K562 (cell line): ENCODE data around the gene NAGS. TPM values are rescaled to one million over a fixed set of nuclear protein-coding genes. Genes with fewer than 3 reads are reported as not detected.

Experiments
- ATAC-seq: fragments of 200-7000 bp; cut with Tn5 transposase; 3 replicates; pipeline ENCODE4 v1.9.1; 2020; ENCODE audit warnings: moderate library complexity
- BruUV-seq: library from RNA; stranded (reverse); fragments of 400-500 nt; replicated peaks from 2 replicates; lab custom pipeline; 2021; lab: Mats Ljungman, UMichigan
- CTCF ChIA-PET: fragments of 300-600 bp; formaldehyde crosslinking; extraction: SDS; loops from one replicate; lab custom pipeline; 2021; ENCODE audit warnings: low intra/inter-chr PET ratio; lab: Yijun Ruan, JAX
- POLR2A ChIA-PET: fragments of 300-600, 350-650 bp; sonication (Branson Sonifier 250); formaldehyde crosslinking; extraction: SDS; loops from one replicate; lab custom pipeline; 2021; ENCODE audit warnings: antibody characterized with exemption, inconsistent platforms; lab: Yijun Ruan, JAX
- DNase-seq, 4 experiments: peaks; one replicate each; pipeline versions ENCODE4 v3.0.0 to v3.0.0-alpha.2; 2011 to 2018; ENCODE audit warnings: low spot score in 3 of 4, mixed read lengths in 3 of 4; ENCODE audit errors: extremely low read depth in 1 of 4
- FAIRE-seq: peaks from 2 replicates; lab custom pipeline; 2011; peaks lifted over from hg19 to GRCh38; lab: Jason Lieb, UNC
- H2AFZ ChIP-seq: 2 replicates; pipeline ENCODE4 v1.6.0; 2011; ENCODE audit warnings: low read depth, low read length, control low read depth, inconsistent platforms
- H3K27ac ChIP-seq: fragments of 200-600 bp; 3 replicates; pipeline ENCODE4 v1.8.0; 2011; ENCODE audit warnings: low read depth, mild to moderate bottlenecking, control low read depth, inconsistent platforms, low read length, moderate library complexity, mixed read lengths; ENCODE audit errors: extremely low read depth
- H3K27me3 ChIP-seq, 2 experiments: fragments of 300-600 bp in 1 of 2; 2 replicates in 1 of 2; 3 replicates in 1 of 2; pipeline versions ENCODE4 v1.6.0 to v1.8.0; 2011; ENCODE audit warnings: inconsistent platforms in 2 of 2, low read length in 2 of 2, mild to moderate bottlenecking in 1 of 2, mixed read lengths in 1 of 2, moderate library complexity in 1 of 2; ENCODE audit not compliant: control insufficient read depth in 2 of 2, insufficient read depth in 2 of 2
- H3K36me3 ChIP-seq: fragments of 300-600 bp; 3 replicates; pipeline ENCODE4 v1.8.0; 2011; ENCODE audit warnings: mild to moderate bottlenecking, low read length, inconsistent platforms; ENCODE audit not compliant: control insufficient read depth, insufficient read depth
- H3K4me1 ChIP-seq, 2 experiments: fragments of 200-600 bp in 1 of 2; replicated peaks in 1 of 2; 2 replicates in 1 of 2; 3 replicates in 1 of 2; pipeline versions ENCODE4 v1.5.1 to v1.8.0; 2011; ENCODE audit warnings: inconsistent platforms in 2 of 2, low read length in 2 of 2, mild to moderate bottlenecking in 1 of 2, mixed read lengths in 1 of 2, moderate library complexity in 1 of 2; ENCODE audit not compliant: control insufficient read depth in 2 of 2, insufficient read depth in 2 of 2
- H3K4me2 ChIP-seq: 2 replicates; pipeline ENCODE4 v1.6.1; 2011; ENCODE audit warnings: low read length, control low read depth, inconsistent platforms, mixed read lengths; ENCODE audit not compliant: insufficient read depth
- H3K4me3 ChIP-seq: fragments of 200-600 bp; sonication (generic), shearing (Covaris generic); 2 replicates; pipeline ENCODE4 v1.5.1; 2016; ENCODE audit warnings: control low read depth, inconsistent platforms
- H3K79me2 ChIP-seq: fragments of 200-600 bp; 3 replicates; pipeline ENCODE4 v1.8.0; 2011; ENCODE audit warnings: low read length, inconsistent platforms; ENCODE audit not compliant: control insufficient read depth, insufficient read depth
- H3K9ac ChIP-seq, 2 experiments: 2 replicates each; pipeline versions ENCODE4 v1.6.0 to v1.6.1; 2011; ENCODE audit warnings: low read depth in 2 of 2, low read length in 2 of 2, control low read depth in 1 of 2, inconsistent platforms in 1 of 2, mild to moderate bottlenecking in 1 of 2, mixed read lengths in 1 of 2; ENCODE audit not compliant: insufficient read depth in 1 of 2
- H3K9me1 ChIP-seq: one replicate; pipeline ENCODE4 v1.6.0; 2011; ENCODE audit warnings: inconsistent platforms, mild to moderate bottlenecking, low read length, moderate library complexity; ENCODE audit not compliant: control insufficient read depth, insufficient read depth
- H3K9me3 ChIP-seq: replicated peaks from 2 replicates; pipeline ENCODE4 v1.5.1; 2011; ENCODE audit warnings: low read depth, low read length, inconsistent platforms; ENCODE audit not compliant: control insufficient read depth, insufficient read depth
- H4K20me1 ChIP-seq: replicated peaks from 2 replicates; pipeline ENCODE4 v1.6.1; 2011; ENCODE audit warnings: low read length, inconsistent platforms, mixed read lengths; ENCODE audit not compliant: control insufficient read depth, insufficient read depth
- DEAF1 ChIP-seq: fragments of 450-650 bp; formaldehyde crosslinking; IDR thresholded peaks from 2 replicates; pipeline ENCODE4 v1.4.0; 2020; ENCODE audit warnings: mild to moderate bottlenecking, moderate library complexity
- EHMT2 ChIP-seq: fragments of 450-650 bp; IDR thresholded peaks from 2 replicates; pipeline ENCODE4 v1.6.1; 2018; ENCODE audit warnings: antibody characterized with exemption
- EP300 ChIP-seq: IDR thresholded peaks from 2 replicates; pipeline ENCODE4 v1.6.1; 2012; ENCODE audit warnings: low read length, improper control_type of control experiment
- GTF2F1 ChIP-seq: IDR thresholded peaks from 2 replicates; pipeline ENCODE4 v1.6.1; 2011; ENCODE audit warnings: low read depth, low read length, improper control_type of control experiment
- KHSRP ChIP-seq: fragments of 450-650 bp; IDR thresholded peaks from 2 replicates; pipeline ENCODE4 v1.6.1; 2017
- MTA1 ChIP-seq: fragments of 450-650 bp; IDR thresholded peaks from 2 replicates; pipeline ENCODE4 v1.6.1; 2017; ENCODE audit warnings: borderline replicate concordance
- NFE2L1 ChIP-seq: fragments of 450-650 bp; IDR thresholded peaks from 2 replicates; pipeline ENCODE4 v1.6.1; 2016; ENCODE audit warnings: missing genetic modification characterization, low read depth, mild to moderate bottlenecking, missing compliant biosample characterization, moderate library complexity, borderline replicate concordance
- NFRKB ChIP-seq: fragments of 450-650 bp; IDR thresholded peaks from 2 replicates; pipeline ENCODE4 v1.6.1; 2016; ENCODE audit warnings: low read depth
- POLR2H ChIP-seq: IDR thresholded peaks from 2 replicates; pipeline ENCODE4 v1.6.1; 2016; ENCODE audit warnings: missing genetic modification characterization, low read depth, mild to moderate bottlenecking, control low read depth, missing compliant biosample characterization, moderate library complexity
- RB1 ChIP-seq: fragments of 450-650 bp; IDR thresholded peaks from 2 replicates; pipeline ENCODE4 v1.6.1; 2017; ENCODE audit warnings: low read depth, mild to moderate bottlenecking
- SMARCB1 ChIP-seq: IDR thresholded peaks from 2 replicates; pipeline ENCODE4 v1.6.1; 2011; ENCODE audit warnings: improper control_type of control experiment, low read depth; ENCODE audit not compliant: insufficient read length
- SP1 ChIP-seq: sonication (generic); formaldehyde crosslinking; IDR thresholded peaks from 2 replicates; pipeline ENCODE4 v1.8.1; 2022; ENCODE audit warnings: mild to moderate bottlenecking, missing genetic modification reagents
- TAF1 ChIP-seq: IDR thresholded peaks from 2 replicates; pipeline ENCODE4 v1.6.1; 2011; ENCODE audit warnings: mild to moderate bottlenecking, low read length, moderate library complexity; ENCODE audit not compliant: insufficient read depth, control insufficient read depth, severe bottlenecking; ENCODE audit errors: extremely low read depth
- ZNF444 ChIP-seq: fragments of 250-450 bp; sonication (Bioruptor Pico); IDR thresholded peaks from 2 replicates; pipeline ENCODE4 v1.4.0; 2020; ENCODE audit warnings: mild to moderate bottlenecking, moderate library complexity
- ZNF77 ChIP-seq: fragments of 250-450 bp; sonication (Bioruptor Pico); IDR thresholded peaks from 2 replicates; pipeline ENCODE4 v1.5.0; 2020
- WGBS: fragments of 100-300 bp; shearing (Covaris generic); methylation state at CpG from one replicate; pipeline ENCODE4 v1.1.6; 2016; ENCODE audit warnings: low coverage, mixed read lengths; ENCODE audit not compliant: insufficient coverage; ENCODE audit errors: missing lambda C conversion rate; 5-methylcytosine and 5-hydroxymethylcytosine counted together
- in situ Hi-C: fragments of 300-500 bp; cut with MboI; formaldehyde crosslinking; loops from 4 replicates; pipeline ENCODE4 v1.15.0; 2018; ENCODE audit warnings: inconsistent platforms, mixed read lengths
- intact Hi-C: fragments of 100-400 bp; cut with micrococcal nuclease; formaldehyde crosslinking; loops from 2 replicates; pipeline ENCODE4 v1.14.2; 2022
- polyA plus RNA-seq, 8 experiments: library from polyadenylated mRNA; depleted of rRNA in 4 of 8; stranded (reverse) in 5 of 8; unstranded in 3 of 8; fragments of >200 nt; fragmentation: Nextera tagmentation in 2 of 8; fragmentation: Illumina TruSeq in 1 of 8; extraction: Ambion mirVana in 2 of 8; extraction: Trizol in 1 of 8; gene quantifications; 2 replicates each; pipeline versions ENCODE4 v1.2.1 to v1.2.3, GENCODE V29; 2011 to 2014; ENCODE audit warnings: inconsistent platforms in 1 of 8, missing spikeins in 1 of 8
- total RNA-seq, 7 experiments: library from RNA; depleted of rRNA in 6 of 7; stranded (reverse); fragments of >200 nt in 6 of 7; fragmentation: Illumina TruSeq in 2 of 7; extraction: Trizol in 2 of 7; gene quantifications; 2 replicates each; pipeline versions ENCODE4 v1.2.1 to v1.2.3, GENCODE V29; 2011 to 2021; ENCODE audit warnings: low replicate concordance in 1 of 7

Gene NAGS
- total and polyA plus RNA-seq, 9 of the 15 experiments (the other 6 are each of a cell fraction or from before 2014, with no cell fraction given): not detected

GRCh38 chr17:44043272-44043696 lies 38.9 kb downstream of the NAGS start (continued):
- TF ChIP-seq NFRKB: no peak
- TF ChIP-seq SMARCB1: no peak
- TF ChIP-seq TAF1: no peak
- TF ChIP-seq EP300: no peak
- no peak for TF ChIP-seq POLR2H (tag)

GRCh38 chr17:44044071-44044470 lies 39.6 kb downstream of the NAGS start:
- no peak for DNase-seq
- H3K4me1 ChIP-seq: peaks cover 0 to 2% of the 10 kb centered on the region in 2 experiments; a peak in 1 of 5 replicates
- no peaks in the 10 kb centered on the region for H3K27me3 ChIP-seq
- no peak overlapping the region for H3K9ac ChIP-seq
- TF ChIP-seq SP1 (no peak), ZNF77 (no peak), KHSRP (no peak), RB1 (no peak), ZNF444 (CRISPR knock-in tag) (no peak), EHMT2 (no peak), GTF2F1 (no peak), DEAF1 (CRISPR knock-in tag) (no peak), NFE2L1 (no peak), MTA1 (no peak)
- TF ChIP-seq, all 486 proteins: peak for 0
- in situ Hi-C loops (loop anchor here (5.0 kb wide), 1 partner anchor 102 kb away; the partner anchor contains the start of gene PPY), intact Hi-C loops (no loop called here)
- ATAC-seq: no peak
- Histone ChIP-seq H3K9me1 (no peaks in the 10 kb centered on the region), H3K79me2 (peaks cover 78% of the 10 kb centered on the region), H3K4me3 (no peak overlapping the region), H3K27ac (no peak overlapping the region), H4K20me1 (peaks cover 20% of the 10 kb centered on the region), H2AFZ (no peak overlapping the region), H3K36me3 (peaks cover 71% of the 10 kb centered on the region; the same call in 2 of the 3 replicates), H3K4me2 (no peak overlapping the region), H3K9me3 (no peaks in the 10 kb centered on the region)
- BruUV-seq: no TSS peak
- no peak for FAIRE-seq
- WGBS: 71% methylated on average over 1 of the region's 1 CpG
- ChIA-PET CTCF (no interaction called here), POLR2A (interaction anchor here (0.7 to 2.1 kb wide), 2 partner anchors 12 to 13 kb away, joined by 3 to 6 read pairs; no protein-coding TSS in a partner anchor)
